DMS53 treated with DMSO at 0.1 percent for 48 hours (cell line): ENCODE results near the gene DRAP1.
A peak's percentile ranks its signal among the peaks of the same experiment; 100 is the strongest.

ENCODE experiments used
- DNase-seq: peaks from one replicate; lab custom pipeline; 2025; ENCODE audit not compliant: unreplicated experiment; lab: John Stamatoyannopoulos, UW

The DRAP1 gene

DNA sequence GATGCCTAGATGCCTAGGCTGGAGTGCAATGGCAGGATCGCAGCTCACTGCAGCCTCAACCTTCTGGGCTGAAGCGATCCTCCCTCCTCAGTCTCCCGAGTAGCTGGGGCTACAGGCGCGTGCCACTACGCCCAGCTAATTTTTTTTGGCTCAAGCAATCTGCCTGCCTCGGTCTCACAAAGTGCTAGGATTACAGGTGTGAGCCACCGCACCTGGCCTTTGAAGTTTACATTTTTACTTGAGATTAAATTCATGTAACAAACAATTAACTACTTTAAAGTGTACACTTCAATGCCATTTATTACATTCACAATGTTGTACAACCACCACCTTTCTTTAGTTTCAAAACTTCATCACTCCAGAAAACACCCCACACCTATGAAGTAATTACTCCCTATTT lies 15.5 kb upstream of the DRAP1 start:
- DNase-seq, result no peak

DNA sequence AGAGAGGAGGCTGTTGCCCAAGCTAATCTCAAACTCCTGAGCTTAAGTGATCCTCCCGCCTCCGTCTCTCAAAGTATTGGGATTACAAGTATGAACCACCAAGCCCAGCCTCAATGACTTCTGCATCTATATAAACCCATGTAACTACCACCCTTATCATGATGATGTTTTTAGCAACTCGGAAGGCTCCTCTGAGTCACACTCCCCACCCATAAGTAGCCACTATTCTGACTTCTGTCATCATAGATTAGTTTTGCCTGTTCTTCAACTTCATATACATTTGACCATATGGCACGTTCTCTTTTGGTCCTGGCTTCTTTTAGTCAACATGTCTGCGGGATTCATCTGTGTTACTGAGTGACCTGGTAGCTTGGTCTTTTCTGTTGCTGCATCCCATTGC lies 12.6 kb upstream of the DRAP1 start:
- DNase-seq, result no peak

- DNase-seq, result no peak
Measured at GRCh38 chr11:65907878-65908277, 11.3 kb upstream of the DRAP1 start.

GRCh38 chr11:65911682-65912568 lies 7.3 kb upstream of the DRAP1 start:
- no peak for DNase-seq

- DNase-seq, result no peak
Measured at GRCh38 chr11:65912845-65913244, 6.4 kb upstream of the DRAP1 start.

DNA sequence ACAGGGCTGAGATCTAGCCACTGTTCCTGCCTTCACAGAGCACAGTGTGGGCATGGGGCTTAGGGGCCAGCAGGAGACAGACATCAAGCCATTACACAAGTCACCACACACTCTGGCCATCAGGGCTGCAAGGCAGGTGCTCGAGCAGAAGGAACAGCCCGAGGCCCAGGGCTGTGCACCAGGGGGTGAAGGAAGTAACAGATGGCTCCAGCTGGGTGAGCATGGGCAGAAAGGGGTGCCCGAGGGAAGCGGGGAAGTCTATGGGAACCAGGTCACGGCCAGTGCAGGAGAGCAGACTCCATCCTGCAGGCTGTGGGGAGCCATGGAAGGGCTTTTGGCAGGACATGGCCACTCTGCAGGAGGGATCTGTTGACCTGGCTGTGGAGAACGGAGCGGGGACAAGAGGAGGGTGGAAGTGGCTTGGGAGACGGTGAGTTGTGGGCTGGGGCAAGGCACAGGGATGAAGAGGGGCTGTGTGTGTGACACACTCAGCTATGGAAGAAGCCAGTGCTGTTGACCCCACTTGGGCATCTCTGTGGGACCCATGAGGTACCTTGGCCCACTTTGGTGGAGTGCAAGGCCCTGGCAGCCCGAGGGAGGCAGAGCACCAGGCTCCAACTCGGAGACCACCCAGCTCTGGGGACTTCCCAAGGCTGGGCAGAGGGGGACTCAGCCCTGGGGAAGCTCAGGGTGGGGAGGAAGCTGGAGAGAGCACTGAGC lies 4.0 kb upstream of the DRAP1 start:
- no peak for DNase-seq

DNA sequence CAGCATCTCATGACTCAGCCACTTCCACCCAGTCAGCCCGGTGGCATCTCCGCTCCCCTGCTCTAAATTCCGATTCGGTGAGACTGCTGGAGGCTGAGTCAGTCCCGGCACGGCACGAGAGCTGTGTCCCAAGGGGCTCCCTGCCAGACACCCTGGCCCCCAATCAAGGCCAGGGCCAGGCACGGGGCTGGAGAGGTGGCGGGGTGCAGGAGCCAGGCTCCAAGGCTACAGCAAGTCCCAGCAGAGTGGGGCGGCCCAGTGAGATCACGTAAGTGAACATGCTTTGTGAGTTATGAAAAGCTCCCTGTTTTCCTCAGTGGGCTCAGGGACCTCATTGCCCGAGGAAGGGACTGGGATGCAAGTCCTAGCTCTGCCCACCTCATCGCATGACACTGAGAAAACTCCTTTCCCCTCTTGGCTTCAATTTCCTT lies 3.4 kb upstream of the DRAP1 start:
- DNase-seq, result no peak

DNA sequence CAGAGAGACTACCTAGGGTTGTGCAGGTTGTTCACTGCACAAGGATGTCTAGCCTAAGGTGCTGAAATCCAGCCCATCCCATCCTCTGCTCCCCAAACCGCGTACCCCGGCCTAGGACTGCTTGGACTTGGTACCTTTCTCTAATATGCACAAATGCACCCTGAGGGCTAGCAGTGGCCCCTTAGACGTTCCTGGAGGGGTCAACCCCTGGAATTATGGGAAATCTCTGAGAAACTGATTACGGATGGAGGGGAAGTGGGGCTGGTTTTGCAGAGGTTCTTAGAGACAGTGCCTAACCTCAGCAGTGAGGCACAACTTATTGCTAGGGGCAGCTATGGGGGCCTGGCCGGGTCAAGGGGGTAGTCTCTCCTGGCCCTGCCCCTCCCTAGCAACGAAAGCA lies 2.8 kb upstream of the DRAP1 start:
- DNase-seq, result no peak

DNA sequence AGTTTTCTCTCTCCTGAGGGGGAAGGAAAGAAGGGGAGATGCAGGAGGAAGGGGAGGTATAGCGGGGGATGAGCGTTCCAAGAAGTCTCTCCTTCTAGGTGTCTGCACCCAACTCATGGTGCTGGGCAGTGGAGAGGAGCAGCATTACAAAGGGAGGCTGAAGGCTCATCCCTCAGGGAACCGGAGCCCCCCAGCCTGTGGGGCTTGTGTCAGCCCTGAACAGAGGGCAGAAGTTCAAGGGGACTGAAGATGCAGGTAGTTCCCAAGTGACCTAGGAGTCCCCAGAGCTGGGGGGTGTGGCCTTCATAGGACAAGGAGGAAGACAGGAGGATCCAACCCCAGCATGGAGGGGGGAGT lies 2.2 kb upstream of the DRAP1 start:
- no peak for DNase-seq

DNA sequence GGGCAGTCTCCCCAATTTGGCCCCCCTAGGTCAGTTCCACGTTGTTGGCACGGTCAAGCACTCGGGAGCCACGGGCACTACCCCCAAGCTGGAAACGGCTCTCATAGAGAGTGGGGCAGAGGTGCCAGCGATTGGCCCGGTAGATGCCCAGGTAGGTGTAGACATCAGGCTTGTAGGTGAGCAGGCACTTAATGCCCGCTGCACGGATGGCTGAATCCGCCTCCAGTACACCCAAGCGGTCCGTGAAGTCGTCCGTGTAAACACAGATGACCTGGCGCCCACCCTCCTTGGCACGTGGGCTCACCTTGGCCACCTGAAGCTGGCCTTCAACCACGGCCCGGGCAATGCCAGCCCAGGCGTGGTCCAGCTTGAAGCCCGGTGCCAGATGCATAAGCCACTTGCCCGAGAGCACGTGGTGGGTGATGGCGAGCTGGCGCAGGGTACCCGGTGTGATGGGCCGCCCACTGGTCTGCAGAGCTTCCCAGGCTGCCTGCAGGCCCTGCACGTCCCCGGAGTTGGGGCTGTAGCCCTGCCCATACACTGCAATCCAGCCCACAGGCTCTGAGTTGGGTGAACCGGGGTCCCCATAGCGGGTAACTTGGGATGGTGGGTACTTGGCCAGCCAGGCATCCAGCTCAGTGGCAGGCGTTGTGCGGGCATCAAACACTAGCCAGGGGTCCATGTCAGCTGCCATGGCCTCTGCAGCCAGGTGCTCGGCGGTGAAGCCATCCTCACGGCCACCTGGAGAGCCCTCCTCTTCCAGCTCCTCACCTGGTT lies 1.6 kb upstream of the DRAP1 start:
- no peak for DNase-seq

DNA sequence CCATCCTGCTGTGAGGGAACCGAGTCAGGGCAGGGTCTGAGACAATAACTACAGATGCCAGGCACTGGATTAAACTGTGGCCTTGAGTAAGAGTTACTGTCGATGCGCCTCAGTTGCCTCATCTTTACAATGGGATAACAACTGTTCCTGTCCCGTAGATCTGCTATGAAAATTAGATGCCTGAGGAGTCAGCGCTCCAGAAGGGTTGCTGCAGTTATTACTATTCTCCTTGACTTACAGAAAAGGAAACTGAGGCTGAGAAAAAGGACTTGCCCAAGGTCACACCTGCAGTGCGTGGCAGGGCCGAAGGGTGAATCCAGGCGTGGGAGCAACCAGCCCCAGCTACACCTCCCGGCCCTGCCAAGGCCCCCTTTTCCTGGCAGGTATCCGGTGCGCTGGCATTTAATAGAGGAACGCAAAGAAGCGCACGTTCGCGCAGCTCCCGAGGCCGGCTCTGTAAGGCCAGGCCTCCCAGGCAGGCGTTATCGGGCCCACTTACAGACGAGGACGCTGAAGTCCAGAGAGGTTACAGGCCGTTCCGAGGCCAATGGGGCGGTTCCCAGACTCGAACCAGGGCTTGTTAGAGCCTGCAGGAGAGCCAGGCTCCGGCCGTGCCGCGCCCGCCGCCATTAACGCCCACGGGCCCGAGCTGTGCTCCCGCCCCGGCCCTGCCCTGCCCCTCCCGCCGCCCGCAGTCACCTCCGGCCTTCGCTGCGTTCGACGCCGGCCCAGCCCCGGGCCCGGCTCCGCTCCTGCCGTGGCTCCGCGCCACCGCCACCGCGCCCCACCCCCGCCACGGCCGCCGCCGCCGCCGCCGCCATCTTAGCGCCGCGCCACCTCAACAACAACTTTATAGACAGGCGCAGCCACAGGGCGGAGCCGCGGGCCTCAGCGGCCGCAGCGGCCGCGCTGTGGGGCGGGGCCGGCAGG lies 750 bp upstream of the DRAP1 start, which contains the start of gene C11orf68:
C11orf68 (minus strand) TSS at position 852 of the 930 bp plus-strand sequence; CDS start at position 821, 31 bp downstream.
- DNase-seq, result peak; percentile 6

GRCh38 chr11:65919573-65920371 lies 546 bp downstream of the DRAP1 start:
- no peak for DNase-seq

GRCh38 chr11:65920372-65920802 lies 1.2 kb downstream of the DRAP1 start:
- no peak for DNase-seq

GRCh38 chr11:65921033-65921555 lies 1.9 kb downstream of the DRAP1 start:
- DNase-seq, result no peak

DNA sequence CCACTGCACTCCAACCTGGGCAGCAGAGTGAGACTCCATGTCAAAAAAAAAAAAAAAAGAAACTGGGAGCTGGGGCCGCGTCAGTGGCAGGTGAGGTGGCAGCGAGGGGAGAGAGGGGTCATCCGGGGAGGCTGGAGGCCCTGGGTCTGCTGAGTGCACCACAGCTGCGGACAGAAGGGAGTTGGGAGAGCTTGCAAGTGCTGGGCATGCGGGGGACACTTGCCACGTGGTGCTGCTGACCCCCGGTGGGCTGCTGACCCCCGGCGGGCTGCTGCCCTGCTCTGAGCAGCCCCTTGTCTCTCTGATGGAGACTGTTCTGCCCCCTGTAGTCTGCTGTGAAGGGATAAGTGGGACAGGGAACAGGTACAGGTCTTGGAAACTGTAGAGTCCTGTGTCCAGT lies 2.6 kb downstream of the DRAP1 start:
- no peak for DNase-seq

DNA sequence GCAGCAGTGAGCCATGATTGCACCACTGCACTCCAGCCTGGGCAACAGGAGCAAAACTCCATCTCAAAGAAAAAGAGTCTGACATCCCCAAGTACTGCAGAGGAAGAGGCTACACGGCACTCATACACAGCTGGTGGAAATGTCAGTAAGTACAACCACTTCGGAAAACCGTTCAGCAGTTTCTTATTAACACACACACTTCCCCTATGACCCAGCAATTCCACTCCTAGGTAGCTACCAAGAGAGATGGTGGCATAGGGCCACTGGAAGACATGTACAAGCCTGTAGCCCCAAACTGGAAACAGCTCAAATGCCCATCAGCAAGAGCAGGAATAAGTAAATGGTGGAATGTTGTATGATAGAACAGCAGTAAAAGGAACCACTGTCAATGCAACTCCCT lies 3.3 kb downstream of the DRAP1 start:
- DNase-seq, result no peak

DNA sequence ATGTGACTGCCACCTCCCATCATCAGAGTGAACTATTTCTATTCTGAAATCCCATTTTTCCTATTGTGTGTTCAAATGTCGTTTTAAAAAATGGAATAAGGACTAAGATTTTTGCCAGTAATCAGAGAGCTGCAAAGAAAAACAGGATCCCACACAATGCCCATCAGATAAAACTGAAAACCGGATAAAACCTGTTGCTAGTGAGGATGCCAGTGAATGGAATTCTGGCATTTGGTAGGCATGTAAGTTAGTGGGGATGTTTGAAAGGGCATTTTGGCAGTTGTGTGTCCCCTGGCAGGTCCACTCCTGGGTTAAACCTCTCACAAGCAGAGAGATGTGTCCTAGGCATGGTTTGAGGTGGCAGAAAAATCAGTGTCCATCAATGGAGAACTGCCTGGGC lies 6.2 kb downstream of the DRAP1 start:
- DNase-seq, result no peak

DNA sequence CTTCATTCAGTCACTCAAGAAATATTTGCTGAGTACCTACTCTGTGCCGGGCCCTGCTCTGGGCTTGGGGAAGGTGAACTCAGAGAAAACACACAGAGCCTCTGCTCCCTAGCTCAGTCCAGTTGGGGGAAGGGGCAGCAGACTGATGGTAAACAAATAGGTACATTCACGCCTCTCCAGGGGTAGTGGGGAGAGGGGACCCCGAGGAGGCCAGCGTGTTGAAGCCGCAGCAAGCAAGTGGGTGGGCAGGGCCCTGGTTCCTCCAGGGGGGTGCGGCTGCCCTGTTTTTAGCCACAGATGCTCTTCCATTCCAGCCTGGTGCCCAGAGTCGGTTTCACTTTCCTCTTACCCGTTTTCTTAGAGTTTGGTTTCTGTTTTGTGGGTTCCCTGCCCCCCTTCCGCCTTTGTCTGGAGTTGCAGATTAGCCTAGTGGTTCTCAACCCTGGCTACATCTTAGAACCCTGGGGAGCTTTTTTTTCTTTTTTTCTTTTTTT lies 8.7 kb downstream of the DRAP1 start:
- no peak for DNase-seq

- DNase-seq, result no peak
Measured at GRCh38 chr11:65928667-65929066, 9.4 kb downstream of the DRAP1 start.
